LNCaP clone FGC (cell line): ENCODE measurements around the gene PALLD.

ENCODE experiments used
- DNase-seq: peaks from one replicate; pipeline ENCODE4 v3.0.0-alpha.2; 2011; ENCODE audit warnings: low read depth
- H3K4me3 ChIP-seq: 2 replicates; pipeline ENCODE4 v1.5.1; 2011; ENCODE audit warnings: mild to moderate bottlenecking, low read depth, low read length, control low read depth
- TF ChIP-seq, protein P1 (sequence below): IDR thresholded peaks from 2 replicates; pipeline ENCODE4 v1.5.1; 2012; ENCODE audit warnings: mild to moderate bottlenecking; ENCODE audit not compliant: control insufficient read depth, insufficient read depth; ENCODE audit errors: extremely low read depth

Gene PALLD

DNA sequence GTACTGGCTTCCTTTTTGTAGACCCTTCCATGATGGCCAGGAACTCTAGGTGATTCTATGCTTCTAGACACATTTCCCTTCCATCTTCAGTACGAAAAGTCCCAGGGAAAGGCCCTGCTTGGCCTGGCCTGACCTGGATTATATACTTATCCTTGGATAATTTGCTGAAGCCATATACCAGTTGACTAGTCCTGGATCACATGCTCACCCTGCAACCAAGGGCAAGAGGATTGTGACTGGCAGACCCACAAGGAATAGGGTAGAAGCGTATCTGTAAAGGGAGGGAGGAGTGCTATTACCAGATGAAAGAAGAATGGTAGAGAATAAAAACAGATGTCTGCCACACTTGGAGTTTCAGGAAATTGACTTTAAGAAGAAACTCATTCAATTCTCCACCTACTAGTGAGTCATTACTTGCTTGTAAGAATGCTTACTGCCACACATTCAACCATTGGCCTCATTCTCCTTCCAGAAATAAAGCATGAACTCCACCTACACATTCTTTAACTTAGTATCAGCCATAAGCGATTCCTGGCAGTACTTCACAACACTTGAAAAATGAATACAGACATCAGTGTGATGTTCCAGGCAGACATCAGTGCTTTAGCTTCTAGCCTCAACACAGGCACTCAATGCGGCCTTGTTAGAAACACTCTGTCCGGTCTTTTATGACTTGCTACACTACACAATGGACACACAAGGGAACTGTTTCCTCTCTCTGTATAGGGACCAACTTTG lies 371.4 kb downstream of the PALLD start:
- no peak for DNase-seq
- H3K4me3 ChIP-seq = no peak overlapping the region
- TF ChIP-seq, protein P1, sequence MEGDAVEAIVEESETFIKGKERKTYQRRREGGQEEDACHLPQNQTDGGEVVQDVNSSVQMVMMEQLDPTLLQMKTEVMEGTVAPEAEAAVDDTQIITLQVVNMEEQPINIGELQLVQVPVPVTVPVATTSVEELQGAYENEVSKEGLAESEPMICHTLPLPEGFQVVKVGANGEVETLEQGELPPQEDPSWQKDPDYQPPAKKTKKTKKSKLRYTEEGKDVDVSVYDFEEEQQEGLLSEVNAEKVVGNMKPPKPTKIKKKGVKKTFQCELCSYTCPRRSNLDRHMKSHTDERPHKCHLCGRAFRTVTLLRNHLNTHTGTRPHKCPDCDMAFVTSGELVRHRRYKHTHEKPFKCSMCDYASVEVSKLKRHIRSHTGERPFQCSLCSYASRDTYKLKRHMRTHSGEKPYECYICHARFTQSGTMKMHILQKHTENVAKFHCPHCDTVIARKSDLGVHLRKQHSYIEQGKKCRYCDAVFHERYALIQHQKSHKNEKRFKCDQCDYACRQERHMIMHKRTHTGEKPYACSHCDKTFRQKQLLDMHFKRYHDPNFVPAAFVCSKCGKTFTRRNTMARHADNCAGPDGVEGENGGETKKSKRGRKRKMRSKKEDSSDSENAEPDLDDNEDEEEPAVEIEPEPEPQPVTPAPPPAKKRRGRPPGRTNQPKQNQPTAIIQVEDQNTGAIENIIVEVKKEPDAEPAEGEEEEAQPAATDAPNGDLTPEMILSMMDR = no peak

DNA sequence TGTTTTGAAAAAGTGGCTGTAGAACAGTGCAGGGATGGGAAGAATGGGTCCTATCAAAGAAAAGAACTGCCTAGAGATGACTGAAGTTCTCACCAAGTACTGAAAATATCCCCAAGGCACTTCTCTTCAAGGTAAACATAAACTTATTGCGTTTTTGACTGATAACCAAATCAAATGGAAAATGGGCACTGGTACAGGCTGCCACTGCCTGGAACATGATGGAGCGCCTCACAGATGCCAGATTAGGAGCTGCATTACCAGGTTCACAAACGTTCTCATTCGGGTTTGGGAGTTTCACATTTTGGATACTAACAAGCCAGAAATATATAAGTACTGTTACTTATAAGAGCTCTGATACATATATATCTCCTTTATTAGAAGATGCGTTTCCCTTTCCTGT lies 371.9 kb downstream of the PALLD start:
- no peak overlapping the region for H3K4me3 ChIP-seq
- TF ChIP-seq, protein P1 = no peak; the same call in 1 of the 2 replicates
- peak; percentile 39 for DNase-seq

DNA sequence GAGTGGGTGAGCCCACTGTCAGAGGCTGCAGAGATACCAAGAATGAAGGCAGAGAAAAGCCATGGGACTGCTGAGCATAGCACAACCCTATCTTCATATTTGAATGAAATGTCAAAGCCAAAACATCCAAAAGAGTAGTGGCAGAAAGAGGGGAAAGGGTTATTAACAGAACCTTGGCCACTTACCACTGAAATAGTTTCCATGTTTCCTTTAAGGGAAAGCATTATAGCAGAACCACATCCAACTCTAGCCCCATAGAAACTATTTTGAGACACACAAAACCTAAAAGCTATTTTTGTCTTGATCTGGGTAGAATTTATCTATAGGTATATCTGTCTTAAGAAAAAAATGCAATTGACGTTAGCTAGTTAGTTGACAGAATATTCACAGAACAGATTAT lies 373.2 kb downstream of the PALLD start:
- TF ChIP-seq, protein P1 = no peak
- no peak overlapping the region for H3K4me3 ChIP-seq
- no peak for DNase-seq

DNA sequence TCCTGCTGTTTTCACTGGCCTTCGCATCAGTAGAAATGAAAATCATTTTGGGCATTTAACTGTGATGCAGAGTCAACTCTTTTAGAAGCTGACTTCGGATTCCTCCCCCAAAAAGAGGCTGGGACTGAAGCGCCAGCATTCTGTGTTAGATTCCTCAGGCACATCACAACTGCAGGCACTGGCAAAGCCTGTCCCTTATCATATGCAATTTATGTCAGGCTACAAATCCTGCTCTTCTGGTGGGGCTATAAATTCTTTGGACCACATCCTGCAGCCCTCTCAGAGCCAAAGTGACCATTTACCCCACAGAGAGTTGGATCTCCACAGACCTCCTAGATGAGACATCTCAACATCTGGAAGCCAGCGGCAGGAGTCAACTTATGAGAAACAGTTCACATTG lies 374.8 kb downstream of the PALLD start:
- no peak overlapping the region for H3K4me3 ChIP-seq
- no peak for DNase-seq
- TF ChIP-seq, protein P1 = no peak

DNA sequence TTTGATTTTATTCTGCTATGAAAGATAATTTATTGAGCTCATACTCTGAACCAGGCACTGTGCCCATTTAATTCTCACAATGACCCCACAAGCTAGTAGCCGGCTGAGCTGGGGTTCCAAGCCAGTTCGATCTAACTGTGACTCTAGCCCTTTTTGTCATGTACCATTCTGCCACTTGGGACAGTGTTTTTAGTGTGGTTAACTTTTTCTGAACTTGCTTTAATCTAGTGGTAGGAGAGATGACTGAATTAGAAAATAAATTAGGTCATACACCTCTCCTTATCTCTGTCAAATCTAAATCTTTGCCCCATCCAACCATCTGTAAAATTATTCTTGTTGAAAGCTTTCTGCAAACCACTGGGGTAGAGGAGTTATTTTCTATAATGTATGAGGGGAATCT lies 377.2 kb downstream of the PALLD start:
- no peak overlapping the region for H3K4me3 ChIP-seq
- TF ChIP-seq, protein P1 = no peak
- no peak for DNase-seq

DNA sequence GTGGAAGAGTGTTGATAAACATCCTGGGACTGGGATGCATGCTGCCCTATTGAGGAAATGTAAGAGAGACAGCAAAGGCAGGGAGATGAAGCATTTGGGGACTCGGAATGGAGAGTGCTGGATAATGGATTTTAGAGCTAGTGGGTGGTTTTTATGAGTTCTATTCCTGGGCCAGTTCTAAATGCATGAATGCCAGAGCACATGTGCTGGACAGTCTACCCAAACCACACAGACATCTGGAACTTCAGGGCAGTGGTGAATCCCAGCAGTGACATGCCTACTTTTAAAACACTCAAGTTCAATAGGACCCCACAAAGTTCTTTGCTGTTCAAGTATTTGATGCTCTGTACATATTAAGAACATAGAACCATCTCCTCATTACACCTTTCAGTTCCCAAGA lies 379.3 kb downstream of the PALLD start:
- TF ChIP-seq, protein P1 = no peak
- DNase-seq = no peak
- H3K4me3 ChIP-seq = no peak overlapping the region
